K562 (cell line): ENCODE data around the gene POLD4. TPM values are rescaled to one million over a fixed set of nuclear protein-coding genes. Genes with fewer than 3 reads are reported as not detected.

Experiments
- ARNT ChIP-seq, 2 experiments: fragments of 450-650 bp; IDR thresholded peaks; 2 replicates each; pipeline ENCODE4 v1.6.1; 2016; ENCODE audit warnings: mild to moderate bottlenecking in 1 of 2
- BRF2 ChIP-seq: IDR thresholded peaks from 3 replicates; pipeline ENCODE4 v1.6.1; 2011; ENCODE audit warnings: borderline replicate concordance, mild to moderate bottlenecking; ENCODE audit not compliant: insufficient read length, insufficient read depth
- CHAMP1 ChIP-seq: fragments of 450-650 bp; IDR thresholded peaks from 2 replicates; pipeline ENCODE4 v1.6.1; 2016; ENCODE audit warnings: mild to moderate bottlenecking
- CHD1 ChIP-seq: fragments of 200-600 bp; sonication (generic); IDR thresholded peaks from one replicate; pipeline ENCODE4 v1.6.1; 2012; ENCODE audit warnings: mild to moderate bottlenecking, moderate library complexity, low read length, inconsistent platforms
- CXXC5 ChIP-seq: fragments of 250-450 bp; sonication (Bioruptor Pico); IDR thresholded peaks from 2 replicates; pipeline ENCODE4 v1.8.0; 2022; ENCODE audit warnings: inconsistent platforms, mild to moderate bottlenecking, moderate library complexity
- DEAF1 ChIP-seq: fragments of 450-650 bp; formaldehyde crosslinking; IDR thresholded peaks from 2 replicates; pipeline ENCODE4 v1.4.0; 2020; ENCODE audit warnings: mild to moderate bottlenecking, moderate library complexity
- ETV1 ChIP-seq: fragments of 450-650 bp; conservative IDR thresholded peaks from 2 replicates; pipeline ENCODE4 v1.6.1; 2016; ENCODE audit warnings: missing genetic modification characterization, control low read depth, low read depth, missing compliant biosample characterization
- ETV5 ChIP-seq: sonication (generic); formaldehyde crosslinking; IDR thresholded peaks from 2 replicates; pipeline ENCODE4 v1.4.0; 2020; ENCODE audit warnings: low read depth, mild to moderate bottlenecking, missing genetic modification reagents
- ETV6 ChIP-seq, 3 experiments: fragments of 150-350 bp in 1 of 3; sonication (generic) in 1 of 3; formaldehyde crosslinking in 1 of 3; IDR thresholded peaks; 2 replicates each; pipeline versions ENCODE4 v1.6.1 to v1.8.0; 2014 to 2022; ENCODE audit warnings: borderline replicate concordance in 2 of 3, low read depth in 2 of 3, antibody characterized with exemption in 1 of 3, low read length in 1 of 3, mild to moderate bottlenecking in 1 of 3, missing genetic modification reagents in 1 of 3
- GATAD2A ChIP-seq: fragments of 450-650 bp; IDR thresholded peaks from 2 replicates; pipeline ENCODE4 v1.6.1; 2017
- MAFG ChIP-seq: fragments of 450-650 bp; conservative IDR thresholded peaks from 2 replicates; pipeline ENCODE4 v1.6.1; 2016; ENCODE audit warnings: missing genetic modification characterization, missing compliant biosample characterization
- POLR2G ChIP-seq: fragments of 200-400 bp; formaldehyde crosslinking; IDR thresholded peaks from 2 replicates; pipeline ENCODE4 v1.6.1; 2017; ENCODE audit warnings: low read depth, mild to moderate bottlenecking, antibody characterized with exemption, low read length, moderate library complexity
- PYGO2 ChIP-seq: fragments of 450-650 bp; IDR thresholded peaks from 2 replicates; pipeline ENCODE4 v1.6.1; 2016; ENCODE audit warnings: mild to moderate bottlenecking, missing genetic modification characterization, moderate library complexity, missing compliant biosample characterization
- RBM34 ChIP-seq: fragments of 200-400 bp; formaldehyde crosslinking; IDR thresholded peaks from 2 replicates; pipeline ENCODE4 v1.6.1; 2018; ENCODE audit warnings: low read length, borderline replicate concordance; ENCODE audit not compliant: insufficient read depth
- SUPT5H ChIP-seq: fragments of 450-650 bp; IDR thresholded peaks from 2 replicates; pipeline ENCODE4 v1.6.1; 2016
- ZBTB33 ChIP-seq: sonication (generic); formaldehyde crosslinking; IDR thresholded peaks from 2 replicates; pipeline ENCODE4 v1.8.1; 2023; ENCODE audit warnings: mild to moderate bottlenecking, missing genetic modification reagents
- ZNF445 ChIP-seq: fragments of 250-450 bp; sonication (Bioruptor Pico); IDR thresholded peaks from 2 replicates; pipeline ENCODE4 v1.4.0; 2020; ENCODE audit warnings: low read depth, mild to moderate bottlenecking, moderate library complexity
- ZNF511 ChIP-seq: sonication (generic); formaldehyde crosslinking; IDR thresholded peaks from 2 replicates; pipeline ENCODE4 v1.8.0; 2022; ENCODE audit warnings: mild to moderate bottlenecking, missing genetic modification reagents
- polyA plus RNA-seq, 8 experiments: library from polyadenylated mRNA; depleted of rRNA in 4 of 8; stranded (reverse) in 5 of 8; unstranded in 3 of 8; fragments of >200 nt; fragmentation: Nextera tagmentation in 2 of 8; fragmentation: Illumina TruSeq in 1 of 8; extraction: Ambion mirVana in 2 of 8; extraction: Trizol in 1 of 8; gene quantifications; 2 replicates each; pipeline versions ENCODE4 v1.2.1 to v1.2.3, GENCODE V29; 2011 to 2014; ENCODE audit warnings: inconsistent platforms in 1 of 8, missing spikeins in 1 of 8
- total RNA-seq, 7 experiments: library from RNA; depleted of rRNA in 6 of 7; stranded (reverse); fragments of >200 nt in 6 of 7; fragmentation: Illumina TruSeq in 2 of 7; extraction: Trizol in 2 of 7; gene quantifications; 2 replicates each; pipeline versions ENCODE4 v1.2.1 to v1.2.3, GENCODE V29; 2011 to 2021; ENCODE audit warnings: low replicate concordance in 1 of 7

POLD4 gene
- total and polyA plus RNA-seq, 9 of the 15 experiments (the other 6 are each of a cell fraction or from before 2014, with no cell fraction given) = 5.8 to 64.5 (median 18.3) TPM

- no peak for TF ChIP-seq ARNT (IDR thresholded peaks at IDR 0.05)
- peak; percentile 94 for TF ChIP-seq POLR2G
- 0 out of 2 replicates have a peak, but pooled peaks have one; percentile 7 for TF ChIP-seq DEAF1 (CRISPR knock-in tag)
- peak; percentile 89 for TF ChIP-seq SUPT5H
- peak; percentile 78; the same call in 1 of the 2 replicates for TF ChIP-seq ETV5 (CRISPR knock-in tag)
- TF ChIP-seq CXXC5 (CRISPR knock-in tag) = peak; percentile 81
- no peak for TF ChIP-seq BRF2
- TF ChIP-seq ETV6 (IDR thresholded peaks at IDR 0.05; ENCODE audit: borderline replicate concordance in 1 of 2, low read depth in 2 of 2, low read length in 1 of 2) = no peak
- TF ChIP-seq ETV6 (CRISPR knock-in tag; IDR thresholded peaks at IDR 0.05; ENCODE audit: borderline replicate concordance) = no peak
- TF ChIP-seq MAFG (tag) = no peak
- no peak for TF ChIP-seq PYGO2 (tag)
- TF ChIP-seq ZBTB33 (CRISPR knock-in tag) = no peak
- TF ChIP-seq GATAD2A = no peak
- TF ChIP-seq CHD1 = no peak
- TF ChIP-seq ZNF445 (CRISPR knock-in tag) = no peak
- peak; percentile 5; the same call in 1 of the 2 replicates for TF ChIP-seq ZNF511
- TF ChIP-seq RBM34 = no peak
- peak; percentile 84 for TF ChIP-seq ETV1 (tag)
- TF ChIP-seq CHAMP1 = no peak
These were observed at the start of gene POLD4 (continued) for GRCh38 chr11:67353317-67354074.
